Endothelial cell of umbilical vein (primary cell): ENCODE results near the gene IBA57.
"Not testable (repeated sequence)": the region's sequence is repeated elsewhere in the genome, so short reads cannot be mapped to it uniquely, and the experiment has no call there.

Experiments
- CTCF ChIP-seq, 2 donors: IDR thresholded peaks; 1 replicate in 1 of 2; 2 replicates in 1 of 2; pipeline ENCODE4 v1.5.1; 2011; ENCODE audit warnings: low read length in 2 of 2, mild to moderate bottlenecking in 2 of 2, moderate library complexity in 2 of 2, control low read depth in 1 of 2, inconsistent platforms in 1 of 2, low read depth in 1 of 2; ENCODE audit not compliant: insufficient read depth in 1 of 2; ENCODE audit errors: extremely low read depth in 1 of 2
- EZH2 ChIP-seq: IDR thresholded peaks from 2 replicates; pipeline ENCODE4 v1.6.1; 2012; ENCODE audit warnings: borderline replicate concordance, low read depth, mild to moderate bottlenecking, moderate library complexity, low read length, inconsistent platforms; ENCODE audit not compliant: severe bottlenecking
- FOS ChIP-seq: IDR thresholded peaks from 2 replicates; pipeline ENCODE4 v1.6.1; 2011; ENCODE audit warnings: mild to moderate bottlenecking, low read length, moderate library complexity, borderline replicate concordance; ENCODE audit not compliant: insufficient read depth
- GATA2 ChIP-seq: IDR thresholded peaks from 2 replicates; pipeline ENCODE4 v1.7.0; 2011; ENCODE audit warnings: low read depth, mild to moderate bottlenecking, moderate library complexity, mixed read lengths, low read length; ENCODE audit not compliant: insufficient read length, insufficient read depth
- JUN ChIP-seq: IDR thresholded peaks from 2 replicates; pipeline ENCODE4 v1.6.1; 2011; ENCODE audit warnings: borderline replicate concordance, low read depth; ENCODE audit not compliant: insufficient read length, insufficient read depth
- MAX ChIP-seq: IDR thresholded peaks from 2 replicates; pipeline ENCODE4 v1.6.1; 2011; ENCODE audit not compliant: insufficient read depth, insufficient read length
- MYC ChIP-seq: IDR thresholded peaks from one replicate; pipeline ENCODE4 v1.6.1; 2011; ENCODE audit warnings: mild to moderate bottlenecking, low read depth, low read length
- POLR2A ChIP-seq: IDR thresholded peaks from 2 replicates; pipeline ENCODE4 v1.6.1; 2012; ENCODE audit warnings: low read depth, mild to moderate bottlenecking, control low read depth, low read length
- POLR2AphosphoS5 ChIP-seq: IDR thresholded peaks from 2 replicates; pipeline ENCODE4 v1.6.1; 2012; ENCODE audit warnings: low read depth, mild to moderate bottlenecking, control low read depth, low read length, moderate library complexity; ENCODE audit not compliant: insufficient read depth

GRCh38 chr1:228173528-228174481 is 8.2 kb downstream of the IBA57 start:
- TF ChIP-seq MYC; POLR2AphosphoS5; CTCF (IDR thresholded peaks at IDR 0.05; ENCODE audit: extremely low read depth in 1 of 2, insufficient read depth in 1 of 2, low read depth in 1 of 2, low read length in 2 of 2); POLR2A; EZH2; MAX; JUN; FOS; GATA2: not testable (repeated sequence)
